HEK293T (cell line): ENCODE measurements around the gene ULBP1.
"Not testable (repeated sequence)": the region's sequence is repeated elsewhere in the genome, so short reads cannot be mapped to it uniquely, and the experiment has no call there.

Experiments
- CTCF ChIA-PET: fragments of 350-600 bp; formaldehyde crosslinking; extraction: SDS; loops from one replicate; lab custom pipeline; 2021; ENCODE audit warnings: antibody characterized with exemption, inconsistent platforms; lab: Yijun Ruan, JAX
- POLR2A ChIA-PET: fragments of 350-600 bp; formaldehyde crosslinking; extraction: SDS; loops from one replicate; lab custom pipeline; 2020; ENCODE audit warnings: antibody characterized with exemption, inconsistent platforms; lab: Yijun Ruan, JAX
- DNase-seq: peaks from one replicate; pipeline ENCODE4 v3.0.0; 2012; ENCODE audit warnings: mixed read lengths; ENCODE audit errors: extremely low spot score
- ARNT ChIP-seq: fragments of 450-650 bp; IDR thresholded peaks from 2 replicates; pipeline ENCODE4 v1.6.1; 2017; ENCODE audit warnings: mild to moderate bottlenecking
- BHLHE40 ChIP-seq: fragments of 450-650 bp; IDR thresholded peaks from 2 replicates; pipeline ENCODE4 v1.6.1; 2016; ENCODE audit warnings: mild to moderate bottlenecking, moderate library complexity, borderline replicate concordance
- CTBP1 ChIP-seq: fragments of 450-650 bp; IDR thresholded peaks from 2 replicates; pipeline ENCODE4 v1.6.1; 2016; ENCODE audit warnings: borderline replicate concordance
- ELF4 ChIP-seq: fragments of 450-650 bp; IDR thresholded peaks from 2 replicates; pipeline ENCODE4 v1.6.1; 2017; ENCODE audit warnings: antibody characterized with exemption
- FOXA1 ChIP-seq: fragments of 450-650 bp; IDR thresholded peaks from 2 replicates; pipeline ENCODE4 v1.6.1; 2016; ENCODE audit warnings: mild to moderate bottlenecking
- FOXK2 ChIP-seq: fragments of 450-650 bp; IDR thresholded peaks from 2 replicates; pipeline ENCODE4 v1.6.1; 2016; ENCODE audit warnings: mild to moderate bottlenecking
- FOXM1 ChIP-seq: fragments of 450-650 bp; IDR thresholded peaks from 2 replicates; pipeline ENCODE4 v1.6.1; 2017; ENCODE audit warnings: mild to moderate bottlenecking, borderline replicate concordance
- HDGF ChIP-seq: fragments of 450-650 bp; IDR thresholded peaks from 2 replicates; pipeline ENCODE4 v1.6.1; 2017; ENCODE audit warnings: antibody characterized with exemption, borderline replicate concordance
- L3MBTL2 ChIP-seq: fragments of 450-650 bp; conservative IDR thresholded peaks from 2 replicates; pipeline ENCODE4 v1.6.1; 2016; ENCODE audit warnings: mild to moderate bottlenecking
- LEF1 ChIP-seq: fragments of 450-650 bp; IDR thresholded peaks from 2 replicates; pipeline ENCODE4 v1.6.1; 2017; ENCODE audit warnings: mild to moderate bottlenecking, borderline replicate concordance
- NFRKB ChIP-seq: fragments of 450-650 bp; IDR thresholded peaks from 2 replicates; pipeline ENCODE4 v1.6.1; 2016; ENCODE audit warnings: mild to moderate bottlenecking, moderate library complexity
- SP1 ChIP-seq: fragments of 450-650 bp; IDR thresholded peaks from 2 replicates; pipeline ENCODE4 v1.6.1; 2017
- SUZ12 ChIP-seq: fragments of 450-650 bp; IDR thresholded peaks from 2 replicates; pipeline ENCODE4 v1.6.1; 2016; ENCODE audit warnings: mild to moderate bottlenecking
- TARDBP ChIP-seq: fragments of 450-650 bp; IDR thresholded peaks from 2 replicates; pipeline ENCODE4 v1.6.1; 2016
- ZNF384 ChIP-seq: fragments of 450-650 bp; IDR thresholded peaks from 2 replicates; pipeline ENCODE4 v1.6.1; 2016
- TF ChIP-seq, protein P1 (sequence below): fragments of 450-650 bp; IDR thresholded peaks from 2 replicates; pipeline ENCODE4 v1.6.1; 2016

The ULBP1 gene

DNA sequence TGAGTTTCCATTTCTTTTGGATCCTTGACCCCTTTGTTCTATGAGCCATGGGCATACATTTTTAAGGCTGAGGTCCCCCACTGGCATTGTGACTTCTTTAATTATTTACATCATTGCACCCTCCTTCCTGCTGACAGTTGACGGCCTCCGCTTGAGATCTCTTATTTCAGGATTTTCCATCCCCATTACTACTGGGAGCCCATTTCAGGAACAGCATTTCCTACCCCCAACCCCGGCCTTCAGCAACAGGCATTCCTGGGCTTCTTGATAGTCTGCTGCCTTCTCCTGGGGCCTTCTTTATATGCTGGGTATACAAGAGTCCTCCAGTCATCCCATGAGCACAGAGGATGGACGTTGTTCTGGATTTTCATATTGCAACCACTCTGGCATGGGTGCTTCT lies 3.8 kb downstream of the ULBP1 start:
- TF ChIP-seq ZNF384 (no peak), ARNT (no peak), BHLHE40 (no peak), TARDBP (no peak), HDGF (no peak), CTBP1 (no peak), NFRKB (no peak), FOXK2 (no peak), FOXM1 (no peak), FOXA1 (no peak), SP1 (no peak), LEF1 (no peak), L3MBTL2 (no peak), ELF4 (no peak), SUZ12 (no peak)
- TF ChIP-seq, protein P1, sequence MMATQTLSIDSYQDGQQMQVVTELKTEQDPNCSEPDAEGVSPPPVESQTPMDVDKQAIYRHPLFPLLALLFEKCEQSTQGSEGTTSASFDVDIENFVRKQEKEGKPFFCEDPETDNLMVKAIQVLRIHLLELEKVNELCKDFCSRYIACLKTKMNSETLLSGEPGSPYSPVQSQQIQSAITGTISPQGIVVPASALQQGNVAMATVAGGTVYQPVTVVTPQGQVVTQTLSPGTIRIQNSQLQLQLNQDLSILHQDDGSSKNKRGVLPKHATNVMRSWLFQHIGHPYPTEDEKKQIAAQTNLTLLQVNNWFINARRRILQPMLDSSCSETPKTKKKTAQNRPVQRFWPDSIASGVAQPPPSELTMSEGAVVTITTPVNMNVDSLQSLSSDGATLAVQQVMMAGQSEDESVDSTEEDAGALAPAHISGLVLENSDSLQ: no peak
- POLR2A ChIA-PET: no interaction called here
- DNase-seq: no peak
- CTCF ChIA-PET: no interaction called here

DNA sequence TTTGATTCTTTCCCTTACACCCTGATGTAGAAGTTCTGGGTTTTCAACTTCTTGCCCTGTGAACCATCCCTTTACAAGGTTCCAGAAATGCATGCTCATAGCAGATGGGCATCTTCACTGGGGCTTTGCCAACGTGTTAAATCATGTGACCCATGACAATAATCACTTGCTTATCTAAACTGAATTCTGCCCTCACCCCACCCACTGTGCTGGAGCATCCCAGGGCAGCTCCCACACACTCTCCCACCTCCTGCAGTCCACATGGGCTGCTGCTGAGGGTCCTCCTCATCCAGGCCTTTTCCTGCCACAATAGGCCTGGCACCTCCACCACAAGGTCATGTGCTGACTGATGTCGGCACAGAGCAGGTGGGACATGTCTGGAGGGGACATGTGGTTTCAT lies 4.3 kb downstream of the ULBP1 start:
- DNase-seq, POLR2A ChIA-PET, CTCF ChIA-PET: not testable (repeated sequence)

DNA sequence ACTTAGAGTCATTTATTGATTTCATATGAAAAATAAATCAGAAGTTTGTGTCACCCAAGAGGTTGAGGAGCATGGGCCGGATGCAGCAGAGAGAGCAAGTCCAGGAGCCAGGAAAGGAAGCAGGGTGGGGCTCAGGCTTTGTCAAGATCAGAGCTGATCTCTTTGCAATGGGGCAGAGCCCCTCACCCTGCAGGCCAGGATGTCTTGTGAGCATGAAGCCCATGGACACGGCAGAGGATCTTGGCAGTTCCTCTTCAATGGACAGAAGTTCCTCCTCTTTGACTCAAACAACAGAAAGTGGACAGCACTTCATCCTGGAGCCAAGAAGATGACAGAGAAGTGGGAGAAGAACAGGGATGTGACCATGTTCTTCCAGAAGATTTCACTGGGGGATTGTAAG lies 5.2 kb downstream of the ULBP1 start:
- DNase-seq, POLR2A ChIA-PET, CTCF ChIA-PET: not testable (repeated sequence)

DNA sequence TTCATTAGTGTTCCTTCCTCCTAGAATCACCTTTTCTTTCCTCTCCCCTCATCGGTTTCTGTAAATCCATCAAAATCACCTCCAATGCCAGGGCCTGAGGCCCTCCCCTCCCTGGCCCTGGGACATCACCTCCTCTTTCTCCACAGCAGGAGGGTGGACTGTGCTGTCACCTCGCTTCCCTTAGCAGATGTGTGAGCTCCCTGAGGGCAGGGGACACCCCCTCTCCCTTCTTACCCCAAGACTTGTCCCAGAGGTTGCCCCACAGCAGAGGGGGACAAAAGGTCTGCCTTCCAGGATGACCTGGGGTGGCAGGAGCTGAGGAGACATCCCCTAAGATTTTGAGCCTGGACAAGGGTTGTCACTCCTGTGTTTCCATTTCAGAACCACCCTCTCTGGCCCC lies 5.9 kb downstream of the ULBP1 start:
- DNase-seq: no peak
- no peak for TF ChIP-seq ELF4
- TF ChIP-seq HDGF: no peak
- no peak for TF ChIP-seq ARNT
- TF ChIP-seq SP1: no peak
- TF ChIP-seq TARDBP: no peak
- TF ChIP-seq FOXM1: no peak
- TF ChIP-seq CTBP1: no peak
- no peak for TF ChIP-seq LEF1
- TF ChIP-seq, protein P1: no peak
- TF ChIP-seq ZNF384: no peak
- no peak for TF ChIP-seq BHLHE40
- TF ChIP-seq FOXK2: no peak
- no peak for TF ChIP-seq FOXA1
- TF ChIP-seq NFRKB: no peak
- CTCF ChIA-PET: no interaction called here
- POLR2A ChIA-PET: no interaction called here

DNA sequence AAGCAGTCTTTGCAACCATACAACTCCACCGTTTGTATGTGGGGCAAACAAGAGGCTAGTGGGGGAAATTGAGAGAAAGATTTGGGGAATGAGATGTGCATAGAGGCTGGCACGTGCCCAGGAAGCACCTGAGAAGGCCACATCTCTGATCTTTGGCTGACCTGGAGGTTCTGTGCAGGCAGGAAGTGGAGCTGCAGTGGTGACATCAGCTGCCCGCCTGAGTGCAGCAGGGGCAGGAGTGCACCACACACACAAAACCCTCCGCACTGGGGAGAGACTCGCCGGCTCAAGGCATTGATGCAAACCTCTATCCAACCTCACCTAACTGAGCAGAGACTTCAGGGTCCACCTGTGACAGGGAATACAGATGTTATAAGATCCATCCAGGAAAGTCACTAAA lies 10.7 kb downstream of the ULBP1 start:
- DNase-seq, CTCF ChIA-PET: not testable (repeated sequence)
- POLR2A ChIA-PET: interaction anchor here (0.6 kb wide), 1 partner anchor 9 kb away, joined by 3 read pairs; no protein-coding TSS in a partner anchor

DNA sequence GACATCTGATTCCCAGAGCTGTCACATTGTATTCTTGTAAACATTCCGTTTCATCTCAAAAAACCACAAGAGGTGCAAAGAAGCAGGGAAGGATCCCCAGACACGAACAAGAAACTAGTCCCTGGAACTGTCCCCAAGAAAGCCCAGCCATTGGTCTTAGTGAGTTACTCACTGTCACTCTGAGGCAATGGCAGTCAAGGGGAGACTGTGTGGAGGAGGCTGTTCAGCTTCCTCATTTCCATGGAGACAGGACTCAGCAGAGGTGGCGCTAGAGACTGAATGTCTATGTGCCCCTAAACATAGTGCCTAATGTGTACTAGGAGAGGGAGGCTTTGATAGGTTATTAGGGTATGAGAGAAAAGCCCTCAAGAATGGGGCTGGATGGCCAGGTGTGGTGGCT lies 11.1 kb downstream of the ULBP1 start:
- no peak for DNase-seq
- CTCF ChIA-PET: no interaction called here
- TF ChIP-seq BHLHE40 (no peak), ARNT (no peak), FOXK2 (no peak), HDGF (no peak), TARDBP (no peak), SP1 (no peak), CTBP1 (no peak), SUZ12 (no peak), L3MBTL2 (no peak), ELF4 (no peak), NFRKB (no peak), FOXA1 (no peak), LEF1 (no peak), FOXM1 (no peak)
- TF ChIP-seq, protein P1: no peak
- POLR2A ChIA-PET: no interaction called here

DNA sequence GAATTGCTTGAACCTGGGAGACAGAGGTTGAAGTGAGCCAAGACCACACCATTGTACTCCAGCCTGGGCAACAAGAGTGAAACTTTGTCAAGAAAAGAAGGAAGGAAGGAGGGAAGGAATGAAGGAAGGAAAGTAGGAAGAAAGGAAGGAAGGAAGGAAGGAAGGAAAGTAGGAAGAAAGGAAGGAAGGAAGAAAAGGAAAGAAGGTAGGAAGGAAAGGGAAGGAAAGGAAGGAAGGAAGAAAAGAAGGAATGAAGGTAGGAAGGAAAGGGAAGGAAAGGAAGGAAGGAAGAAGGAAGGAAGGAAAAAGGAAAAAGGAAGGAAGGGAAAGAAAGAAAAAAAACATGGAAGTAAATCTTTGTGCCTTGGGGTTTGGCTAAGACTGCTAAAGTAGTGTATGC lies 11.7 kb downstream of the ULBP1 start:
- no peak for DNase-seq
- TF ChIP-seq L3MBTL2 (no peak), FOXK2 (no peak), SP1 (no peak), FOXA1 (no peak), HDGF (no peak), TARDBP (no peak), SUZ12 (no peak), CTBP1 (no peak), ELF4 (no peak), FOXM1 (no peak), BHLHE40 (no peak), ZNF384 (no peak), ARNT (no peak), LEF1 (no peak), NFRKB (no peak)
- TF ChIP-seq, protein P1: no peak
- ChIA-PET POLR2A (no interaction called here), CTCF (no interaction called here)
